Activated CD4-positive, alpha-beta T cell treated with anti-CD3 and anti-CD28 coated beads, Interleukin-2, Interleukin-6, amounts not matched to agents 100 ng/mL and 50 ng/mL, durations not matched to agents 16 hours and 8 hours (primary cell): ENCODE data around the gene ABHD16A.
A peak's percentile ranks its signal among the peaks of the same experiment; 100 is the strongest.

Experiments used
- DNase-seq: peaks from one replicate; pipeline ENCODE4 v3.0.0-alpha.2; 2020

The ABHD16A gene

DNA sequence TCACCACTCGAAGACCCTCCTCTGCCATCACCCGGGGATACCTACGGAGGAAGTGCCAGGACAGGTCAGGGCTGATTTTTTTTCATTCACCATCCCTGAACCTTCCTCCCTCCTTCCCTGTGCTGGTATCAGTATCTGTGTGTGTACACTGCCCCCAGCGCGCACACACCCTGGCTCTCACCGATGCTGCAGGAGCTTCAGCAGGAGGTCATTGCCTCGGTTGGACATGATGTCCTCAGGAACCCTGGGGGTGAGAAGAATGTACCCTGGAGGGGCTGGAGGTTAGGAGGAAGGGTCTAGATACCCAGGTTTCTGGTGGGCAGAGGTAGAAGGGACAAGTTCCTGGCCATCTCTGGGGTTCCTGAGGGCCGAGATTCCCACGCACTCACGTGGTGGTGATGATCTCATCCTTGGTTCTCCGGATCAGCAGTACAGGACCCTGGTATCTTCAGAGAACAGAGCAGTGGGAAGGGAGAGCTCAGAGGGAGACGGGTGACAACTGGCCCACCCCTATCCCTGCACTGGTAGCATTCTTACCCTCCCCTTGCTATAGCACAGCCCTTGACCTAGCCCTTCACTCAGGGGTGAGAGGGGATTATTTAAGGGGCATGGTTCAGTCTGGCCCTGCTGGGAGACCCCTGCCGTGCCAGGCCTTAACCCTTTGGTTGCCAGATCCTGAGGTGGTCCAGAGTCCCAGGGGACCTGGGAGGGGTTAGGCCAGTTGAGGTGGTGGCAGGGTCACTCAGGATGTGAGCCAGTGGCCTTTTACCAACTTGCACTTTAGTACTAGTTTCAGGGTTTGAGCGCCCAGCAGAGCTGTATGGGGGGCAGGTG, 15.0 kb downstream of the ABHD16A start:
- DNase-seq: no peak

DNA sequence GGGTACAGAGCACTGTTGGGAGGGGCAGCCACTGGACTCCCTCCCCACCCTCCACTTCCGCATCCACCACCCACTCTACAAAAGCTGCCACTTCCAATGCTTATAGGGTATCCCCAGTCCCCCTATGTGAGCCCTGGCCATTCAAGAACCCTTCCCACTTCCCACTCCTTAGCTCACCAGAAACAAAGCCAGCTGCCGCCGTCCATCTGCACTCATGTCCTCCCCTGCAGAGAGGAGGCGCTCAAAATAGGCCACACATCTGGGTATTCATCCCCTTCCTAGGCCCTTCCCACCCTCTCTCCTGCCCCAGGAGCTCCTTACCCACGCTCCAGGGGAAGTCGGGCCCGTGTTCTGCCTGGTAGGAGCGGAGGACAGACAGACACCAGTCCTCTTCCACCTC, 15.8 kb downstream of the ABHD16A start:
- DNase-seq: no peak

DNA sequence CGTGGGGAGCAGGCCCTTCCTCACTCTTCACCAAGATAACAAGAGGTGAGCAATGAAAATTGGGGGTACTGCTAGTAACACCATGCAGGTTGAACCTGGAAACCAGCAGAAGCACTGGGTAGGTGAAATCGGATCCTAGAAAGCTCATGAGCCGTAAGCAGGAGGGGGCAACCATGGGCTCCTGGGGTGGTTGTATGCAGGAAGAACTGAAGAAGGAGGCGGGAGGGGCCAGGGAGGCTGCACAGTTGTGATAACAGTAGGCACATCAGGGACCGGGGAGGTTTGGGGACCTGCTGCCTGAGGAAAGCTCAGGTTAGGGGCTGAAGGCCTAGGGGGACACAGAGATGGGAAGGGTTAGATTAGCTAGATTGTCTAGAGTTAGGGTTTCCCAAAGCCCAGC, 16.6 kb downstream of the ABHD16A start:
- no peak for DNase-seq

DNA sequence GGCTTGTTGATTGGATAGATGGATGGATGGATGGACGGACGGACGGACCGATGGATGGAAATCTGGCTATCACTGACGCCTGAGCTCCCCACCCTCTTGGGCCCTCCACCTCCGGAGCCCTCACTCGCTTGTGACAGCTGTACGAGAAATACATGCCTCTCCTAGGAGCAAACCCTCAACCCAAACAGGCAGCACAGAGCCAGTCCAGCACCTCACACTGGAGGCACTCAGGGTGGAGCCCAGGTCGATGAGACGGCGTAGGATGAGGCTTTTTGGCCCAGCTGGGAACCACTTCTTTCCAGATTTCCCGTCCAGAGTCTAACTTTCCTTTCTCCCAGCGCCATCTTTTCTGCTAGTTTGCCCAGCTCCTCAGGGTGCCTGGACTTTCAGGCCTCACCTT, 19.5 kb downstream of the ABHD16A start:
- no peak for DNase-seq

DNA sequence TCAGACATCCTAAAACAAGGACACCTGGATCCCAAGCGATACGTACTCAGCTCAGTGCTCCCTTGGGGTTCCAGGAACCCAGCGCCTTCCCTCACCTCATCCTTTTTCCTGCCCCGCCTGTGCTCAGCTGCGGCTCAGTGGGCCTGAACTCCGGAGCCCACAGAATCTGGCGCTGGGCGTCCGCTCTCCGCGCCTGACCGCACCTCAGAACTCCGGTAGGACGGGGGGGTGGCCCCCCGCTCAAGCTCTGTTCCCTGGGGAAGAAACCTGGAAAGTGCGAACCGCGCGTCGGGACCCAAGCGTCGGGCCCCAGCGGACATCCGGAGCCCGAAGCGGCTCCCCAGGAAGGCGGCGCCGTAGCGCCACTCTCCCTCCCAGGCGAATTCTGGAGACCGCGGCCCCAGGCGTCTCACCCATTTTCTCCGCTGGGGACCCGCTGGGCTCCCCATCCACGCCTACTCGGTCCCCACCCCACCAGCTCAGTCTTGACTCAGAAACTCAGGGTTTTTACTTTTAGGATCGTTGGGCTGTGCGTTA, 21.9 kb downstream of the ABHD16A start:
- peak; percentile 50 for DNase-seq

DNA sequence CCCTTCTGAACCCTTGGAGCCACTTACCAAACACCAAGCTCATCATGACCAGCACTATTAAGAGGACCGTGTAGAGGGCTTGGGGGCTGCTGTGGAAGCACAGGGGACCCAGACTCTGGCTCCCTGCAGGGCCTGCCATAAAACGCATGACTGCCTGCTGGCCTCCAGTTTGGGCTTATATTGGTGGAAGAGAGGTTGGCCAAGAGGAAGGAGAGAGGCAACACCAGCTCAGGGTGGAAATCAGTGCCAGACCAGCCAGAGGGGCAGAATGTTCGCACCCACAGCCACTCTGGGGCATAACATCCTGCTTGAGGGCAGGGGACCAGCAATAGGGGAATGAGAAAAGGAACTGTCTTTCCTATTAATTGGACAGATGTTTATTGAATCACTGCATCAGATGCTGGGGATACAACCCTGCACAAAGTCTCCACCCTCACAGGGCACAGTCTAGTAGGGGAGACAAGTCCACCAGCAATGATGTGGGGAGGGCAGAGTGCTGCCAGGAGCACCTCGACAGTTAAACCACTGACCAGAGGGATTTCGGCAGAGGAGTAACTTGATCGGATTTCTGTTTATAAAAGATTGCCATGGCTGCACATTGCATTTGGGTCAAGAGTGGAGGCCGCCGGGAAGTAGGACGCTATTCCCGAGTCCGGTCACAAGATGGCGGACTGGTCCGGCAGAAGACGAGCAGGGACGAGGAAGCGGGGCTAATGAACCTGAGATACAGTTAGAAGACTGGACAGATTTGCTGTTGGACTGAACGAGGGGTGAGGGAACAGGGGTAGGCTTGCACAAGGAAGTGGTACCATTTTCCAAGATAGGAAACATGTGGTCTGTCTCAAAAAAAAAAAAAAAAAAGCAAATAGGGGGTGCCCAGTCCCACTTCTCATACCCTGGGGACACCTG, 22.6 kb downstream of the ABHD16A start, which contains the start of gene LY6G5C:
Gene LY6G5C, minus strand, starts transcription at position 842 of the 909 bp plus-strand sequence. Its CDS starts 694 bp downstream, at position 148.
- DNase-seq: peak; percentile 79

DNA sequence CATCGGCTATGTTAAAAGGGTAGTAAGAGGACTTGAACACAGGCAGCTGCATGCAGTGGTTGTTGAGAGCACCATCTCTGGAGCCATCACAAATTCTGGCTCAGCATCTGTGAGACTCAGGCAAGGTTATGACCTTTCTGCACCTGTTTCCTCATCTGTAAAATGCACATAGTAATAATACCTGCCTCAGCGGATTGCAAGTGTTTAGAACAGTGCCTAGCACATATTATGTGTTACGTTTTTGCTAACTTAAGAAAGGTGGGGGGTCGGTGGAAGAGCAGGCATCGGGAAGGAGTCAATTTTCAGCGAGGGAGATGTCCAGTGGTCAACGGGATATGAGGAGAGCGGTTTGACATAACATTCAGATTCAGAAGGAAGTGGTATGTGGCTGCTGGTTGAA, 25.2 kb downstream of the ABHD16A start:
- no peak for DNase-seq

DNA sequence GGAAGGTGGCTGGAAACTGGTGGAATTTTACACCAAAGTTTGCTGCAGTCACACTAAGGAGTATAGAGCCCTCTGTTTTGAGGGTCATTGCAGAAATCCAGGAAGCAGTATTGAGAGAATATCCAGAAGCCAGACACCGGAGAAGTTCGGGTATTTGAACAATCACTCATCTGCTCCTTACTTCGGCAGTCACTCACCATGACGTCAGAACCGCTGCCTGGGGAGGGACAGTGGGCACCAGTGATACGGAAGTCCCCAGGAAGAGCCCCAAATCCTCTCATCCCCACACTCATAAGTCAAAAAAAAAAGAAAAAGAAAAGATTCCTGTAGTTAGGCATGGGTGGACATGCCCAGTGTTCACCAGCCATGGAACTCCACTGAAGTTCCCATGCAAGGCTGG, 26.2 kb downstream of the ABHD16A start:
- DNase-seq: no peak

DNA sequence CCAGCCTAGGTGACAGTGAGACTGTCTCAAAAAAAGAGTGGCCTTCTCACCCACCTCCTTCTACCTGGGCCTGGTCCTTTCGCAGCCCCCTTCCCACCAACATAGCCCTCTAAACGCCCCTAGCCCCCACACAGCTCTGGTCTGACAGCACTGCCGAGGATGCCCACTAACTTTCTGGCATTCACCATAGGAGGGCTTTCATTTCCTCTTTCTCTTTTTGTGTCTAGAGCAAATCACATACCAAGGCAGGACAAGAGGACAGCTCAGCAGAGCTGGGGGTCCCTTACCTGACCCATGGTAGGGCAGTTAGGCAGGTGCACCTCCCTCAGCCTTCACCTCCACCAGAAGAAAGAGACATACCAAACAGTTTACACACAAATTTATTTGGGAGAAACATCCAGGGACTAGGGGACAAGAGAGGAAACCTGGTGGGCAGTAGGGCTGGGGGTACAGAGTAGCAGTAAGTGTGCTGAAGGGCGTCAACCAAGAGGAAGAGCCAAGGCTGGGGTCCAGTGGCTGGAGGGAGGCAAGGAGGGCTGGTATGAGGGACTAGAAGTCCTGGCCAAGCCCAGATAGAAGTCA, 26.7 kb downstream of the ABHD16A start:
- DNase-seq: no peak

DNA sequence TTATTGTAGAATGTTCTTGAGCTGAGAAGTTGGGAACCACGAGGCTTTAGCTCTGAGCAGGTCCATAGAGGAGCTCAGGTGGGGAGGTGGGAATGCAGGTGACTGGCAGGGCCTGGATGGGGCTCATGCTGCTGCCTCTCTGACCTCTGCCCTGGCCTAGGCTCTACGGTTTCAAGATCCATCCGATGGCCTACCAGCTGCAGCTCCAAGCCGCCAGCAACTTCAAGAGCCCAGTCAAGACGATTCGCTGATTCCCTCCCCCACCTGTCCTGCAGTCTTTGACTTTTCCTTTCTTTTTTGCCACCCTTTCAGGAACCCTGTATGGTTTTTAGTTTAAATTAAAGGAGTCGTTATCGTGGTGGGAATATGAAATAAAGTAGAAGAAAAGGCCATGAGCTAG, 33.4 kb downstream of the ABHD16A start, which contains the start of gene LY6G5B:
Gene LY6G5B, plus strand, starts transcription at position 301 of the 400 bp plus-strand sequence. CDS start 975 bp downstream, outside the sequence.
- no peak for DNase-seq

DNA sequence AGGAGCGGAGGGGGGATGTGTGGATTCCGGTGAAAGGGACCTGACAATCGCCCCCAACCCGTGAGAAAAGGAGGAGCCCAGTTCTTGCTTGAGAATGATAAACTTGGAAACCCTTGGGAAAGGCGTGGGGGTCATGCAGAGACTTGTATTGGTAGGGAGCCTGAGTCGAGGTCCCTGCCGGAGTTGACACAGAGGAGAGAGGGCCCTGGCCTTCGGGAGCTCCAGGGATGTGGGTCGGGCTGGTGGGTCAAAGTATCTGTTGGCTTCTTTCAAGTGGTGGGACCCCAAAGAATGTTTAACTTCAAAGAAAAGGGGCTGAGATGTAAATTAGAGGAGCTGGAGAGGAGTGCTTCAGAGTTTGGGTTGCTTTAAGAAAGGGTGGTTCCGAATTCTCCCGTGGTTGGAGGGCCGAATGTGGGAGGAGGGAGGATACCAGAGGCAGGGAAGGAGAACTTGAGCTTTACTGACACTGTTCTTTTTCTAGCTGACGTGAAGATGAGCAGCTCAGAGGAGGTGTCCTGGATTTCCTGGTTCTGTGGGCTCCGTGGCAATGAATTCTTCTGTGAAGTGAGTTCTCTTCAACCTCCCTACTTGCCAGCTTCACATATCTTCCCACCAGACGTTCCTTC, 36.7 kb downstream of the ABHD16A start:
- no peak for DNase-seq

DNA sequence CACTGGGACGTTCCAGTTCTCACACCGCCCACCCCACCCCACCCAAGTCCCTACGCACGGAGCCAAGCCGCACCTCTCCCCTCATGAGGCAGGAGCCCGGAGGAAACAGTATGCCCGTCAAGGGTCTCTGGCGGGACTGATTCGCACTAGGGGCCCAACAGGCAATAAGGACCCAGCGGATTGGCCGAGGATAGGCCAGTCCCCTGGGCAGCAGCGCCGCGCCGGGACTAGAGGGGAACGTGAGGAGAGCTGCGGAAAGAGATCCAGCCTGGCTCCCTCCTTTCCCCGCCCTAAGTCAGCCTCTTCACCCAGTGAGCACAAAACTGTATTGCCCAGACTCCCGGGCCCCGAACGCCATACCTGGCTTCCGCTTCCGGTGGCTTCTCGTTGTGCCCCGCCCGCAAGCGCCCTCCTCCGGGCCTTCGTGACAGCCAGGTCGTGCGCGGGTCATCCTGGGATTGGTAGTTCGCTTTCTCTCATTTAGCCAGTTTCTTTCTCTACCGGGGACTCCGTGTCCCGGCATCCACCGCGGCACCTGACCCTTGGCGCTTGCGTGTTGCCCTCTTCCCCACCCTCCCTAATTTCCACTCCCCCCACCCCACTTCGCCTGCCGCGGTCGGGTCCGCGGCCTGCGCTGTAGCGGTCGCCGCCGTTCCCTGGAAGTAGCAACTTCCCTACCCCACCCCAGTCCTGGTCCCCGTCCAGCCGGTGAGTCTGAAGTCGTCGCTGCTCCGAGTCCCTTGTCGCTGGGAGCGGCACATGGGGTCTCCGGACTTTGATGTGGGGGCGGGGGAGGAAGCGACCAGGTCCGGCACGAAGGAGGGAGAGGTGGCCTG, 37.4 kb downstream of the ABHD16A start, which contains the start of gene CSNK2B:
Gene CSNK2B, plus strand, starts transcription at position 580 of the 836 bp plus-strand sequence. CDS start 752 bp downstream, outside the sequence.
- peak; percentile 99 for DNase-seq

DNA sequence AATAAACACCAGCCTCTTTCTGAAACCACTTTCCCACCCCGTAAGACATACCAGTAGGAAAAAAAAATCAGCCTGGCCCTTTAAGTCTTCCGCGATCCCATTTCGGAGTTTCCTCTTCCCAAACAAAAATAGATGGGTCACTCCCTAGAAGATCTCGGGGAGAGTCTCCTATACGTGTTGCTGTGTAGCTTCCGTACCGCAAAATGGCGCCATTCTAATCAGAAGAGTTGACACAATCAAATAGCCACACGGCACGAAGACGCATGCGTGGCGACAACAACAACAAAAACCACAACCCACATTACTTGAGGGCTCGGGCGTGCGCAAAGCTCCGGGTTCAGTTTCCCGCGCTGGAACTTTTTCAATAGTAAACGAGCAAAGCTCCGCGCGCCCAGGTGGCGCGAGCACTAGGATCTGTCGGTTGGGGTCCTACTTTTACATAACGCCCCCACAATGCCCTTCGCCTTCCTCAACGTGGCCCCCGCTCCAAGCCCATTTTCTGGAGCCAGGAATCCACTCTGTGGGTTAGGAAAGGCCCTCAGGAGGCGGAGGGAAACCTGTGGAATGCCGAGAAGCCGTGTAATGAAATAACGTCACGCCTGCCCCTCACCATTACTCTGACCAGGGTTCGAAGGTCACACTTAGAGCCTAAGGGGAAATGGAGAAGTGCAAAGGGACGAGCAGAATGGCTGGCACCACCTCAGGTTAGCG, 38.2 kb downstream of the ABHD16A start, which contains the start of gene GPANK1:
Gene GPANK1, minus strand, starts transcription at position 208 of the 711 bp plus-strand sequence. CDS start 519 bp downstream, outside the sequence.
- DNase-seq: peak; percentile 94

DNA sequence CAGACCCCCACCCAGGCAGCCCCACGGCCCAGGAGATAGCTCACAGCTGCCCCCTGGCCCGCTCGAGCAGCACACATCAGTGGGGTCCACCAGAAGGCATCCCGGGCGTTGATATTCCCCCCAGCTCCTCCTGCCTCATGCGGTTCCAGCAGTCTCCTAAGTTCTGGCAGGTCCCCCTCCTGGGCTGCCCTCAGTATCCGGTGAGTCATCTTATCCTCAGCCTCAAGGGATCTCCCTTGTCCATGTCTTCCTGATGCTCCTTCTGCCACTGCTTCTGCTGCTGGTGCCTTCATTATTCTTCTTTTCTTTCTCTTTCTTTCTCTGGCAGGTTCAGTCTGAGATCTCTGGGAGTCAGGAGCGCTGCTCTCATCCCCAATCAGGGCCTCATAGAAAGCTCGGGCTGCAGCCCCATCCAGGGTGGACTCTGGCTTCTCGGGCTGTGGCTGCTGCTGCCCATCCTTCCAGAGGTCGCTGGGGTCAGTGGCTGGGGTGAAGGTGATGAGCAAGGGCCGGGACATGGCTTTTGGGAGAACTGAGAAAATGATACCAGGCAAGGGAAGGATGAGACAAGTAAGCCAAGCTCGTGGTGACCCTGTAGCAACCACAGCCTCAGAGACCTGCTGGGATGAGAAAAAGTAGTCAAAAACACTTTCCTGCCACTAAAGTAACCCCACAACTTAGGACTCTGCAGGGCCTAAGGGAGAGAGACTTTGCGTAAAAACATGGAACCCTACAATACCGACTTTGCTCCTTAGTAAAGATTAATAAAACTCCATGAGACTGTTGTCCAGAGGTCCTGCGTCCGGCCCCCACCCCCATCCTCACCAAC, 38.9 kb downstream of the ABHD16A start:
- DNase-seq: peak; percentile 20

DNA sequence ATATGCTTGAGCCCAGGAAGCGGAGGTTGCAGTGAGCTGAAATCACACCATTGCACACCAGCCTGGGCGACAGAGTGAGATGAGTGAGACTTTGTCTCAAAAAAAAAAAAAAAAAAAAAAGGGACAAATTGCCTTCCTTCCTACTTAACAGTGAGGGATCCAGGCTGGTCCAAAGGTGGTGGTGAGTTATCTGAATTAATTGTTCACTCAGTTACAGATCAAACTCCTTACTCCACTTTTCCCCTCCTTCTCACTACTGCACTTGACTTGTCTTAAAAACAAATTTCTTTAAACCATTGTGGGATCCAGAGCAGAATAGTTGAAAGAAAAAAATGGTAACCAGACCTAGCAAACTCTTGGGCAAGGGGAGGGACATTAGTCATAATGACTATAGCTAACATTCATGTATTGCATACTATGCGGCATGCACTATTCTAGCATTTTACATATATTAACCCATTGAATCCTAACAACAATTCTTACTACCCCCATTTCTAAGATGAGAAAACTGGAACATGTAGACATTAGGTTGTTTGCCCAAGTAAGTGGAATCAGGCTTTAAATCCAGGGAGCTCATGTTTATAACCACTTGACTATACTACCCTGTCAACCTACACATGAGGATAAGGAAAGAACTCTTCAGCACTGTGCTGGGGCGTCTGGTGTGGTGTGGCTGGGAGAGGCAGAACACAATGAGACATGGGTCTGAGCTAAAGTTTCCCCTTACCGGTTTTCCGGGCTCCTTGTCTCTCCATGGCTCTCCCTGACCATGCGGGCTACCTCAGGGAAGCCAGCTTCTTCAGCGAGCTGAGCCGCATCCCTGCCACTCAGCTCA, 39.8 kb downstream of the ABHD16A start:
- DNase-seq: no peak

DNA sequence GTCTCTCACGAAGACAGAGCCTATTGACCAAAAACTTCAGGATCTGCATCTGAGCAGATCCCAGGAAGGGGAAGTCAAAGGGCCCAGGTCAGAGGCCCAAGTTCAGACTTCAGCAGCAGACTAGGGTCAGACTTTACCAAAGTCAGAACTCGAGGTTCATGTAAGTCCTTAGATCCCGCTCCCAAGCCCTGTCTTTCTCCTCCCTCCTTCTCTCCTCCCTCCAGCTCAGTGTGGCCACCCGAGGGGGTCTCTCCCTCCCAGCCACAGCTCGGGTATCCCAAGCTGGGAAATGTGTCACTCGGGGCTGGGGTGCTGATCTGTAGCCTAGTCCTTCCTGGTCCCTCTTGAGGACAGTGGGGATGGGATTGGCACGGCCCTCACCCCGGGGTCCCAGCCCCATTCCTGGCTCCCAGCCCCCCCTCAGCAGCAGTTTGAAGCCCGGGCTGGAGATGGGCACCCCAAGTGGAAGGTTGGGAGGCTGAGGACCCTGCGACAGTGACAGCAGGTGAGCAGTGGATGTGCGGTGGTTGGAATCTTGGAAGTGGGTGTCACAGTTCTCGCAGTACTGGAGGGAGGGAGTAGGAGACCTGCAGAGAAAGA, 40.9 kb downstream of the ABHD16A start:
- no peak for DNase-seq

DNA sequence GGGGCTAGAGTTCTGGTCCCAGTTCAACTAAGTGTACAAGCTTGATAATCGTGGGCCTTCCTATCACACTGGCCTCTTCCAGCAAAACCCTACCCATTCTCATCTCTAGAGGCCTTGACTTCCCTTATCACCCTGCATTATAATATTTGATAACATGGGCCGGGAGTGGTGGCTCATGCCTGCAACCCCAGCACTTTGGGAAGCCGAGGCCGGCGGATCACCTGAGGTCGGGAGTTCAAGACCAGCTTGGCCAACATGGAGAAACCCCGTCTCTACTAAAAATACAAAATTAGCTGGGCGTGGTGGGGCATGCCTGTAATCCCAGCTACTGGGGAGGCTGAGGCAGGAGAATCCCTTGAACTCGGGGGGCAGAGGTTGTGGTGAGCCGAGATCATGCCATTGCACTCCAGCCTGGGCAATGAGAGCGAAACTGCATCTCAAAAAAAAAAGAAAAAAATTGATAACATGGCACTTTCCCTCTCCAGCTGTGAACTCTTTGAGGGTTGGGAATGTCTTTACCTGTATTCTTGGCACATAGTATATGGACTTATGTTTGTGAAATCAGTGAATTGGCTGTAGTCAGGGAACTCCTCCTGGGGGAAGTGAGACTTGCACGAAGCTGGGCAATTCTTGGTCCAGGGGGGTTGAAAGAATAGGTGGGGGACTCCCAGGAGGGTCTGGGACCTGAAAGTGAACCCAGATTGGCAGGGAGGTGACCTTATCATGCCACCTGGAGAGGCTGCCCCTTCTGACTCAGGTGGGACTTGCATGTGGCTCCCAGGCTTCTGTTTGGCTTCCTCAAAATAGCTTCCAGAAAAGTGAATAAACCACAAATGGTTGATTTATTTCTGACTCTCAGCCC, 41.6 kb downstream of the ABHD16A start:
- no peak for DNase-seq
